ENCODE measurements around the gene FOXR1. TPM values are rescaled to one million over a fixed set of nuclear protein-coding genes. Genes with fewer than 3 reads are reported as not detected.

The FOXR1 gene
- total RNA-seq, 1 experiment from 2014 or later: not detected

- BruUV-seq (replicated peaks): no TSS peak
- Histone ChIP-seq H3K4me1 (ENCODE audit: insufficient read depth, low read length, poor library complexity, severe bottlenecking) (peaks cover 4% of the 10 kb centered on the region), H3K4me3 (ENCODE audit: low read depth, low read length, poor library complexity, severe bottlenecking) (no peak overlapping the region), H3K27me3 (replicated peaks; ENCODE audit: insufficient read depth, low read depth, low read length, poor library complexity) (no peaks in the 10 kb centered on the region), H3K9me3 (ENCODE audit: low read depth, low read length, poor library complexity, severe bottlenecking) (no peaks in the 10 kb centered on the region), H3K27ac (ENCODE audit: low read depth, low read length, poor library complexity, severe bottlenecking) (no peak overlapping the region), H3K36me3 (ENCODE audit: insufficient read depth, low read length, poor library complexity, severe bottlenecking) (peaks cover 54% of the 10 kb centered on the region)
- CTCF ChIA-PET: no interaction called here
- no peak for DNase-seq (ENCODE audit: low spot score)
- POLR2A ChIA-PET (ENCODE audit: low non-redundant PET): no interaction called here
- intact Hi-C loops (cut with micrococcal nuclease; ENCODE audit: unreplicated experiment): loop anchor here (5.0 kb wide), 1 partner anchor 49 kb away; no protein-coding TSS in a partner anchor
- no peak for TF ChIP-seq EZH2 (IDR thresholded peaks at IDR 0.05; ENCODE audit: borderline replicate concordance, low read depth, low read length, poor library complexity, severe bottlenecking)
- TF ChIP-seq CTCF (conservative IDR thresholded peaks at IDR 0.05; ENCODE audit: low read depth, low read length): no peak
Measured at GRCh38 chr11:119011476-119012053, 40.0 kb downstream of the FOXR1 start.

- CTCF ChIA-PET: no interaction called here
- no peak for DNase-seq (ENCODE audit: low spot score)
- no peak overlapping the region for H3K27ac ChIP-seq (ENCODE audit: low read depth, low read length, poor library complexity, severe bottlenecking)
- peaks cover 59% of the 10 kb centered on the region for H3K36me3 ChIP-seq (ENCODE audit: insufficient read depth, low read length, poor library complexity, severe bottlenecking)
- TF ChIP-seq EZH2 (IDR thresholded peaks at IDR 0.05; ENCODE audit: borderline replicate concordance, low read depth, low read length, poor library complexity, severe bottlenecking): no peak
- no peak for TF ChIP-seq CTCF (conservative IDR thresholded peaks at IDR 0.05; ENCODE audit: low read depth, low read length)
- POLR2A ChIA-PET (ENCODE audit: low non-redundant PET): interaction anchor here (0.5 to 0.7 kb wide), 2 partner anchors 44 to 72 kb away, joined by 4 to 16 read pairs; no protein-coding TSS in a partner anchor
- peaks cover 8% of the 10 kb centered on the region for H3K4me1 ChIP-seq (ENCODE audit: insufficient read depth, low read length, poor library complexity, severe bottlenecking)
- no peaks in the 10 kb centered on the region for H3K9me3 ChIP-seq (ENCODE audit: low read depth, low read length, poor library complexity, severe bottlenecking)
- no TSS peak for BruUV-seq (replicated peaks)
- H3K4me3 ChIP-seq (ENCODE audit: low read depth, low read length, poor library complexity, severe bottlenecking): no peak overlapping the region
- no peaks in the 10 kb centered on the region for H3K27me3 ChIP-seq (replicated peaks; ENCODE audit: insufficient read depth, low read depth, low read length, poor library complexity)
- intact Hi-C loops (cut with micrococcal nuclease; ENCODE audit: unreplicated experiment): loop anchor here (5.0 kb wide), 1 partner anchor 50 kb away; no protein-coding TSS in a partner anchor
Measured at GRCh38 chr11:119012629-119013170, 41.1 kb downstream of the FOXR1 start.

- H3K36me3 ChIP-seq (ENCODE audit: insufficient read depth, low read length, poor library complexity, severe bottlenecking): peaks cover 60% of the 10 kb centered on the region
- H3K9me3 ChIP-seq (ENCODE audit: low read depth, low read length, poor library complexity, severe bottlenecking): no peaks in the 10 kb centered on the region
- TF ChIP-seq CTCF (conservative IDR thresholded peaks at IDR 0.05; ENCODE audit: low read depth, low read length) (no peak), EZH2 (IDR thresholded peaks at IDR 0.05; ENCODE audit: borderline replicate concordance, low read depth, low read length, poor library complexity, severe bottlenecking) (no peak)
- H3K4me3 ChIP-seq (ENCODE audit: low read depth, low read length, poor library complexity, severe bottlenecking): no peak overlapping the region
- ChIA-PET POLR2A (ENCODE audit: low non-redundant PET) (no interaction called here), CTCF (no interaction called here)
- intact Hi-C loops (cut with micrococcal nuclease; ENCODE audit: unreplicated experiment): loop anchor here (5.0 kb wide), 1 partner anchor 52 kb away; no protein-coding TSS in a partner anchor
- no peaks in the 10 kb centered on the region for H3K27me3 ChIP-seq (replicated peaks; ENCODE audit: insufficient read depth, low read depth, low read length, poor library complexity)
- no peak overlapping the region for H3K27ac ChIP-seq (ENCODE audit: low read depth, low read length, poor library complexity, severe bottlenecking)
- no TSS peak for BruUV-seq (replicated peaks)
- no peak for DNase-seq (ENCODE audit: low spot score)
- peaks cover 8% of the 10 kb centered on the region for H3K4me1 ChIP-seq (ENCODE audit: insufficient read depth, low read length, poor library complexity, severe bottlenecking)
Measured at GRCh38 chr11:119014209-119014924, 42.8 kb downstream of the FOXR1 start.

Measured in A673 (cell line).